ENCODE results near the gene GSAP.

GSAP gene

GRCh38 chr7:77315182-77315591 lies 101.0 kb downstream of the GSAP start:
- no peak for TF ChIP-seq MAX (IDR thresholded peaks at IDR 0.05; ENCODE audit: low read depth, low read length)
- no peak for TF ChIP-seq POLR2A (IDR thresholded peaks at IDR 0.05; ENCODE audit: extremely low read depth, insufficient read length)
- TF ChIP-seq MYC (IDR thresholded peaks at IDR 0.05; ENCODE audit: low read depth, low read length): no peak
- no peak for TF ChIP-seq CTCF (IDR thresholded peaks at IDR 0.05; ENCODE audit: low read depth, low read length)
- H3K4me3 ChIP-seq (ENCODE audit: low read depth, low read length): no peak overlapping the region
- no peak for DNase-seq (ENCODE audit: low read depth)

GRCh38 chr7:77313876-77314480 lies 102.2 kb downstream of the GSAP start:
- H3K4me3 ChIP-seq (ENCODE audit: low read depth, low read length): no peak overlapping the region
- no peak for DNase-seq (ENCODE audit: low read depth)
- TF ChIP-seq CTCF (IDR thresholded peaks at IDR 0.05; ENCODE audit: low read depth, low read length) (no peak), MYC (IDR thresholded peaks at IDR 0.05; ENCODE audit: low read depth, low read length) (no peak), POLR2A (IDR thresholded peaks at IDR 0.05; ENCODE audit: extremely low read depth, insufficient read length) (no peak), MAX (IDR thresholded peaks at IDR 0.05; ENCODE audit: low read depth, low read length) (no peak)

GRCh38 chr7:77313085-77313484 lies 103.1 kb downstream of the GSAP start:
- no peak for DNase-seq (ENCODE audit: low read depth)
- no peak overlapping the region for H3K4me3 ChIP-seq (ENCODE audit: low read depth, low read length)
- no peak for TF ChIP-seq CTCF (IDR thresholded peaks at IDR 0.05; ENCODE audit: low read depth, low read length)
- TF ChIP-seq POLR2A (IDR thresholded peaks at IDR 0.05; ENCODE audit: extremely low read depth, insufficient read length): no peak
- no peak for TF ChIP-seq MYC (IDR thresholded peaks at IDR 0.05; ENCODE audit: low read depth, low read length)
- TF ChIP-seq MAX (IDR thresholded peaks at IDR 0.05; ENCODE audit: low read depth, low read length): no peak

- no peak for DNase-seq (ENCODE audit: low read depth)
- TF ChIP-seq MAX (IDR thresholded peaks at IDR 0.05; ENCODE audit: low read depth, low read length): no peak
- TF ChIP-seq CTCF (IDR thresholded peaks at IDR 0.05; ENCODE audit: low read depth, low read length): no peak
- no peak for TF ChIP-seq MYC (IDR thresholded peaks at IDR 0.05; ENCODE audit: low read depth, low read length)
- no peak for TF ChIP-seq POLR2A (IDR thresholded peaks at IDR 0.05; ENCODE audit: extremely low read depth, insufficient read length)
- H3K4me3 ChIP-seq (ENCODE audit: low read depth, low read length): no peak overlapping the region
Observed at GRCh38 chr7:77310982-77311381, 105.2 kb downstream of the GSAP start.

- no peak overlapping the region for H3K4me3 ChIP-seq (ENCODE audit: low read depth, low read length)
- TF ChIP-seq POLR2A (IDR thresholded peaks at IDR 0.05; ENCODE audit: extremely low read depth, insufficient read length) (no peak), MYC (IDR thresholded peaks at IDR 0.05; ENCODE audit: low read depth, low read length) (no peak), CTCF (IDR thresholded peaks at IDR 0.05; ENCODE audit: low read depth, low read length) (no peak), MAX (IDR thresholded peaks at IDR 0.05; ENCODE audit: low read depth, low read length) (no peak)
- DNase-seq (ENCODE audit: low read depth): no peak
Observed at GRCh38 chr7:77309714-77310220, 106.4 kb downstream of the GSAP start.
